Adrenal gland (tissue), 19 donors: ENCODE measurements around the gene SYCN. TPM values are rescaled to one million over a fixed set of nuclear protein-coding genes. Genes with fewer than 3 reads are reported as not detected.

Experiments
- DNase-seq, 7 donors: peaks; one replicate each; pipeline ENCODE4 v3.0.0-alpha.2; 2019 to 2020
- H3K27ac ChIP-seq, 5 donors: fragments of 200-600 bp; sonication (generic) in 4 of 5; 1 replicate in 3 of 5; 2 replicates in 2 of 5; pipeline versions ENCODE4 v1.5.1 to v1.8.0; 2016 to 2020; ENCODE audit warnings: mild to moderate bottlenecking in 1 of 5
- H3K27me3 ChIP-seq: fragments of 200-600 bp; 2 replicates; pipeline ENCODE4 v1.8.0; 2021
- H3K36me3 ChIP-seq, 2 donors: fragments of 200-600 bp; replicated peaks in 1 of 2; 1 replicate in 1 of 2; 2 replicates in 1 of 2; pipeline versions ENCODE4 v1.5.1 to v1.8.0; 2018 to 2022
- H3K4me1 ChIP-seq, 2 donors: fragments of 200-600 bp; replicated peaks in 1 of 2; 1 replicate in 1 of 2; 2 replicates in 1 of 2; pipeline versions ENCODE4 v1.5.1 to v1.8.0; 2018 to 2021
- H3K4me3 ChIP-seq, 4 donors: fragments of 200-600 bp; sonication (generic) in 3 of 4; one replicate each; pipeline ENCODE4 v1.5.1; 2016 to 2018
- H3K9me3 ChIP-seq, 3 donors: fragments of 200-600 bp; sonication (generic) in 1 of 3; replicated peaks in 1 of 3; 1 replicate in 2 of 3; 2 replicates in 1 of 3; pipeline versions ENCODE4 v1.5.1 to v1.8.0; 2016 to 2021
- POLR2A ChIP-seq, 2 donors: fragments of 450-650 bp; IDR thresholded peaks; one replicate each; pipeline ENCODE4 v1.6.1; 2017; ENCODE audit warnings: antibody characterized with exemption in 2 of 2, mild to moderate bottlenecking in 2 of 2, moderate library complexity in 1 of 2
- WGBS, 4 donors: extraction: QIAGEN DNeasy Blood & Tissue Kit in 2 of 4; methylation state at CpG; one replicate each; pipeline versions ENCODE4 v1.1.5 to v1.1.7; 2013 to 2017; 5-methylcytosine and 5-hydroxymethylcytosine counted together
- intact Hi-C, 2 donors: fragments of 100-400 bp; cut with DNase I; formaldehyde crosslinking; loops; one replicate each; pipeline versions ENCODE4 v1.14.1 to v1.15.0; 2022 to 2023
- long read RNA-seq, 10 donors: library from polyadenylated mRNA in 3 of 10; unstranded in 2 of 10; stranded (forward) in 1 of 10; transcript quantifications; one replicate each; pipeline ENCODE4 v2.0.0 and lab custom pipeline, GENCODE V29; 2021 to 2026
- polyA plus RNA-seq, 3 donors: library from polyadenylated mRNA; stranded (reverse); fragments of 200-250 nt in 2 of 3; fragments of 350-450 nt in 1 of 3; fragmentation: Illumina TruSeq in 1 of 3; extraction: RNeasy Lipid Tissue Mini Kit (QIAGEN cat#74804) in 1 of 3; gene quantifications; one replicate each; pipeline ENCODE4 v1.2.3, GENCODE V29; 2013 to 2014
- total RNA-seq, 9 donors: library from RNA; depleted of rRNA in 4 of 9; stranded (reverse); fragments of >200 nt in 4 of 9; fragments of 120-200 nt in 1 of 9; fragmentation: NEBNext Ultra II Directional in 1 of 9; extraction: Animal tissue kit (Norgen Biotek cat#: 25700) in 1 of 9; gene quantifications; one replicate each; pipeline versions ENCODE4 v1.1.0 to v1.2.4, GENCODE V29; 2013 to 2023
- TF ChIP-seq, protein P1 (sequence below), 6 experiments: fragments of 450-650 bp in 4 of 6; fragments of 200-600 bp in 2 of 6; sonication (generic) in 1 of 6; IDR thresholded peaks; 1 replicate in 5 of 6; 2 replicates in 1 of 6; pipeline versions ENCODE4 v1.5.1 to v1.8.0; 2016 to 2021; ENCODE audit warnings: antibody characterized with exemption in 6 of 6, mild to moderate bottlenecking in 2 of 6, moderate library complexity in 1 of 6
- donor health status: healthy with polysubstance abuse.
- donor health status: Bipolar disorder and iron deficiency.
- donor health status: DM: yes; HTN: yes; CAD: no.
- donor health status: DM: no; HTN: no; CAD: no.
- donor health status: DM: no; HTN: no; CAD: no.
- donor health status: DM: yes; HTN: yes; CAD: no.

The SYCN gene, protein sequence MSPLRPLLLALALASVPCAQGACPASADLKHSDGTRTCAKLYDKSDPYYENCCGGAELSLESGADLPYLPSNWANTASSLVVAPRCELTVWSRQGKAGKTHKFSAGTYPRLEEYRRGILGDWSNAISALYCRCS
- total RNA-seq (under 1 TPM in 3 of 9 donors, not detected in 6; 0.43 to 0.76 (median 0.67) TPM), polyA plus RNA-seq (not detected)
- long read RNA-seq, donor 1: 0 reads
- long read RNA-seq, donor 2, partial matches to known transcripts: 0 of 2 reads
- long read RNA-seq, donor 2, other reads (novel, unspliced or antisense): 0 of 2 reads
- long read RNA-seq, donor 3: 0 reads
- long read RNA-seq, donor 4: 0 reads
- long read RNA-seq, donor 5: 0 reads
- long read RNA-seq, donor 6: 0 reads
- long read RNA-seq, donor 7: 0 reads
- long read RNA-seq, donor 8: 0 reads
- long read RNA-seq, donor 9: 0 reads
- long read RNA-seq, donor 10: 0 reads

GRCh38 chr19:39203372-39204341 is at the start of gene SYCN:
TSS of gene SYCN (minus strand) at chr19:39204263. CDS start at chr19:39204254, 9 bp downstream.
- H3K27me3 ChIP-seq: peaks cover 6% of the 10 kb centered on the region
- no peak for DNase-seq
- no peaks in the 10 kb centered on the region for H3K9me3 ChIP-seq
- H3K27ac ChIP-seq: no peak within 1 kb of the TSS
- intact Hi-C loops: loop anchor here in 1 of 2 donors (10.0 kb wide), 1 partner anchor 121 kb away; the partner anchor contains the start of gene LRFN1
- no peaks in the 10 kb centered on the region for H3K36me3 ChIP-seq
- TF ChIP-seq, protein P1, sequence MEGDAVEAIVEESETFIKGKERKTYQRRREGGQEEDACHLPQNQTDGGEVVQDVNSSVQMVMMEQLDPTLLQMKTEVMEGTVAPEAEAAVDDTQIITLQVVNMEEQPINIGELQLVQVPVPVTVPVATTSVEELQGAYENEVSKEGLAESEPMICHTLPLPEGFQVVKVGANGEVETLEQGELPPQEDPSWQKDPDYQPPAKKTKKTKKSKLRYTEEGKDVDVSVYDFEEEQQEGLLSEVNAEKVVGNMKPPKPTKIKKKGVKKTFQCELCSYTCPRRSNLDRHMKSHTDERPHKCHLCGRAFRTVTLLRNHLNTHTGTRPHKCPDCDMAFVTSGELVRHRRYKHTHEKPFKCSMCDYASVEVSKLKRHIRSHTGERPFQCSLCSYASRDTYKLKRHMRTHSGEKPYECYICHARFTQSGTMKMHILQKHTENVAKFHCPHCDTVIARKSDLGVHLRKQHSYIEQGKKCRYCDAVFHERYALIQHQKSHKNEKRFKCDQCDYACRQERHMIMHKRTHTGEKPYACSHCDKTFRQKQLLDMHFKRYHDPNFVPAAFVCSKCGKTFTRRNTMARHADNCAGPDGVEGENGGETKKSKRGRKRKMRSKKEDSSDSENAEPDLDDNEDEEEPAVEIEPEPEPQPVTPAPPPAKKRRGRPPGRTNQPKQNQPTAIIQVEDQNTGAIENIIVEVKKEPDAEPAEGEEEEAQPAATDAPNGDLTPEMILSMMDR (IDR thresholded peaks at IDR 0.05): no peak
- no peak for TF ChIP-seq POLR2A (IDR thresholded peaks at IDR 0.05)
- H3K4me3 ChIP-seq: no peak within 1 kb of the TSS
- 48 to 80% (median 58%) methylated on average over 16 to 57 of the region's 57 CpGs for WGBS, 4 donors
- H3K4me1 ChIP-seq: no peaks in the 10 kb centered on the region

GRCh38 chr19:39253374-39254149 is 49.5 kb upstream of the SYCN start:
- TF ChIP-seq, protein P1 (IDR thresholded peaks at IDR 0.05): no peak
- no peak for TF ChIP-seq POLR2A (IDR thresholded peaks at IDR 0.05)
- Histone ChIP-seq H3K27ac (no peak overlapping the region), H3K9me3 (no peaks in the 10 kb centered on the region), H3K36me3 (no peaks in the 10 kb centered on the region), H3K4me1 (no peaks in the 10 kb centered on the region), H3K4me3 (no peak overlapping the region), H3K27me3 (peaks cover 16% of the 10 kb centered on the region)
- no peak for DNase-seq
- 76 to 90% (median 83%) methylated on average over 8 of the region's 8 CpGs for WGBS, 4 donors
- intact Hi-C loops: no loop called here

DNA sequence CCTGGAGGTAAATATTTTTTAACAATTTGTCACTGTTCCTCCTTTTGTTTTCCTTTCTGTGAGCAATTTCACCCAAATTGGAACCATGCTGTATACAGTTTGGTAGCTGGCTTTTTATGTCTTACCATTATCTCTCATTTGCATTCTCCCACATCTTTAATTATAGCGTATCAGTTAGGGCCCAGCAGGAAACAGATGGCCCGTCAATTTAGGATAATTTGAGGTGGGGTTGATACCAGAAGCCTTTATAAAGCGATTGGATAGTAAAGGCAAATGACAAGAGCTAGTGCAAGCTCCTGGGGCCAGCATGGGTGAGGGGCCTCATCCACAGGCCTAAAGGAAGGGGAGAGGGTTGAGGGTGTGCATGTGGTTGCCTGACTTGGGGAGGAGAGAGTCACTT is 48.4 kb upstream of the SYCN start:
- Histone ChIP-seq H3K27me3 (peaks cover 27% of the 10 kb centered on the region), H3K4me1 (no peaks in the 10 kb centered on the region), H3K27ac (no peak overlapping the region), H3K9me3 (no peaks in the 10 kb centered on the region), H3K36me3 (no peaks in the 10 kb centered on the region), H3K4me3 (no peak overlapping the region)
- no peak for DNase-seq
- WGBS, 4 donors: 62 to 74% (median 69%) methylated on average over 3 of the region's 3 CpGs
- TF ChIP-seq, protein P1 (IDR thresholded peaks at IDR 0.05): no peak
- no peak for TF ChIP-seq POLR2A (IDR thresholded peaks at IDR 0.05)
- intact Hi-C loops: no loop called here
